SK-N-MC (cell line): ENCODE data around the gene ERGIC1.

ENCODE experiments used
- EZH2 ChIP-seq: fragments of 200-600 bp; sonication (generic); IDR thresholded peaks from one replicate; pipeline ENCODE4 v1.6.1; 2017; ENCODE audit warnings: antibody characterized with exemption
- FOXP2 ChIP-seq: optimal IDR thresholded peaks from 2 replicates; pipeline ENCODE3; 2011; ENCODE audit warnings: mild to moderate bottlenecking, moderate library complexity; ENCODE audit not compliant: insufficient read depth; ENCODE audit errors: extremely low read length, control extremely low read depth
- POLR2AphosphoS5 ChIP-seq: IDR thresholded peaks from 2 replicates; pipeline ENCODE4 v1.6.1; 2012; ENCODE audit warnings: mild to moderate bottlenecking, low read depth, low read length, borderline replicate concordance

DNA sequence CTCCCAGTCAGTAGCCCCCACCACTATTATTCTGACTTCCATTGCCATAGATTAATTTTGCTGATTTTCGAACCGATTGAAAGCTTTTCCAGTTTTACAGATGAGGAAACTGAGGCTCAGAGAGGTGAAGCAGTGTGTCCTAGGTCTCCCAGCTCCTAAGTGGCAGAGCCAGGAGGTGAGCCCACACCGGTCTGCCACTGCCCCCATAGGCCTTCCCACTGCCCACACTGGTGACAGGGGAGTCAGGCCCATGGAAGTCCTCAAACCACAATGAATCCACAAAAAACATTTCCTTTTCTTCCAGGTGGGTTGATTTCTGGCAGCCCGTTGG, 70.2 kb downstream of the ERGIC1 start:
- TF ChIP-seq EZH2 (no peak), POLR2AphosphoS5 (no peak), FOXP2 (no peak)
